GM10266 (cell line): ENCODE measurements around the gene FRY.

Experiments
- DNase-seq: peaks from one replicate; pipeline ENCODE4 v3.0.0; 2012; ENCODE audit errors: extremely low spot score
- CTCF ChIP-seq: IDR thresholded peaks from 2 replicates; pipeline ENCODE4 v1.5.1; 2012; ENCODE audit warnings: mild to moderate bottlenecking, low read depth; ENCODE audit not compliant: control insufficient read depth, insufficient read depth; ENCODE audit errors: missing control alignments

Gene FRY

DNA sequence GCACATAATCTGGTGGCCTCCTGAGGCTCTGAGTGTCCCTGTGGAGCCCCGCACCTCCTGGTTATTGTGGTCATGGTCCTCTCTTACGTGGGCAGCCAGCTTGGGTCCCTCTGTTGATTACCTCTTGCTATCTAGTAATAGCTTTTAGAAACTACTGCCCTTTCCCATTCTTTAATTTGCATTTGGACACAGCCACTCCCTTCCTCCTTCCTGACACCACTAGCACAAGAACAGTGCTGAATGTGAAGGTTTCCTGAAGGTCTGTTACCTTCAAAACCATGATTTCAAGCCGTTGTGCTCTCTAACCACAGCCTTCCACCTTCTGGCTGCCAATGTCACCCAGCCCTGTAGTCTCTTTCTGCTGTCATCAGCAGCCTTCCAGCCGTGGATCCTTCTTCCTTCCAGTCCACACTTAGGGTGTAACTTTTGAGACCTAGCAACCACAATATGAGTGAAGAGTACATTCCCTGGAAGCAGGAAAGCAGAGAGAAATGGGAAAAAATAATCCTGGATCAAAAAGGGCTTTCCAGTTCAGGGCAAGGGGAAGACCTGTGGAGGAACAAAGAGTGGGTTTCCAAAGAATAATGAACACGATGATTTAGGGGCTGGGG, 130.9 kb downstream of the FRY start:
- DNase-seq: no peak

GRCh38 chr13:32164622-32165268, 133.2 kb downstream of the FRY start:
- no peak for TF ChIP-seq CTCF
- DNase-seq: no peak

More for the DNA sequence above, 130.9 kb downstream of the FRY start:
- TF ChIP-seq CTCF: no peak

DNA sequence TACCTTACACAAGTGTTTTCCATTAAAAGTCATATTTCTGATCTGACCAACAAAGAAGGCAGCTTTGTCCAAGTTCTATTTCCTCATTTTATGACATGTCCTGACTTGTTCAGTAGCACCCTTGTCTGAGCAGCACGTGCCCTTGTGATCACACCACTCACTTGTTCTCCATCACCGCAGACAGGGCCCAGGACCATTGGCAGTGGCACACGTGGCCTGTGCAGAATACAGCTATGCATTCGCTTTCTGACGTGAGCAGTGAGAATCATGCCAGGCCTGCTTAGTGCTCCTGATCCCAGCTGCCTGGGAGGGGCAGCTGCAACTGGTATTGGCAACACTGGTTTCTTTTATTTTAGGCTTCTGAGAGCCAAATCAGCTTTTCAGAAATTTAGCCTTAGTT, 134.2 kb downstream of the FRY start:
- no peak for DNase-seq
- no peak for TF ChIP-seq CTCF

GRCh38 chr13:32168131-32168530, 136.6 kb downstream of the FRY start:
- no peak for DNase-seq
- TF ChIP-seq CTCF: no peak

- no peak for TF ChIP-seq CTCF
- DNase-seq: no peak
These were observed 139.3 kb downstream of the FRY start for GRCh38 chr13:32170841-32171240.

DNA sequence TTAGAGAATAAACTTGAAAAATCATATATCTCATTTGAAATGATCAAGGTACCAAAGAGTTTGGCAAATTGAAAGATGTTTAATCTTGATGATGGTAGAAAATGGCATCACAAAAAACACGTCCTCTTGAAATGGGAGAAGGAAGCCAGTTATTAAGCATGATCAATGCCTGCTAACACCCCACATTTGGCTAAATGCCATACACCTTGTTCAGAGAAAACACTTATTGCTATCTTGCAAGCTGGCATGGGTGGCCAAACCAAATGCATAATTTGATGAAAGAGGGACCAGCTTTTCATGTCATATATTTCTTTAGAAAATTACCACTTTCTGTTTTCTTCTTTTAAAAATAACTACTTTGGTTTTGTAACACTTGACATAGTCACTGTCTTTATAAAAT, 142.3 kb downstream of the FRY start:
- TF ChIP-seq CTCF: no peak
- DNase-seq: no peak

DNA sequence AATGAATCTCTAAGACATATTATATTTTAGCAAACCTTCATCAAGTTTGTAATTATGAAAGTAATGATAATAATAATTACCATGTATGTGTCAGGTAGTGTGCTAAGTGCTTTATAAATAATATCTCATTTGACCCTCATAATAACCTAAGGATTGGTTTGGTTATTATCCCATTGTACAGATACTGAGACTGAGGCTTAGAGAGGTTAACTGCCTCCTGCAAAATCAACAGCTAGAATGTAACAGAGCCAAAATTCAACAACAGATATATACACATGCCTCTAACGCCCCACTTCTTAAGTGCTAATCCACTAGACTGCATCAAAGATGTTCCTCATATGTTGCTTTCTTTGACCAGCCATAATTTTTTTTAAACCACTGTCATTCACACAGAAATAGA, 142.8 kb downstream of the FRY start:
- DNase-seq: no peak
- no peak for TF ChIP-seq CTCF
